HG03558 (cell line): Measurements from ENCODE around the gene PRR16.
"Not testable (repeated sequence)": the region's sequence is repeated elsewhere in the genome, so short reads cannot be mapped to it uniquely, and the experiment has no call there.

ENCODE experiments used
- ATAC-seq: cut with Tn5 transposase; IDR thresholded peaks from one replicate; pipeline ENCODE4 v1.9.1; 2021; ENCODE audit warnings: moderate number of reproducible peaks; ENCODE audit not compliant: unreplicated experiment; ENCODE audit errors: extremely low read depth

PRR16 gene

GRCh38 chr5:120463991-120464626 lies at the start of gene PRR16:
Gene PRR16 (plus strand): TSS chr5:120464300.
- no peak for ATAC-seq

- ATAC-seq: no peak
Measured at GRCh38 chr5:120415985-120416384, 48.1 kb upstream of the PRR16 start.

GRCh38 chr5:120419127-120419526 lies 45.0 kb upstream of the PRR16 start:
- ATAC-seq: no peak

DNA sequence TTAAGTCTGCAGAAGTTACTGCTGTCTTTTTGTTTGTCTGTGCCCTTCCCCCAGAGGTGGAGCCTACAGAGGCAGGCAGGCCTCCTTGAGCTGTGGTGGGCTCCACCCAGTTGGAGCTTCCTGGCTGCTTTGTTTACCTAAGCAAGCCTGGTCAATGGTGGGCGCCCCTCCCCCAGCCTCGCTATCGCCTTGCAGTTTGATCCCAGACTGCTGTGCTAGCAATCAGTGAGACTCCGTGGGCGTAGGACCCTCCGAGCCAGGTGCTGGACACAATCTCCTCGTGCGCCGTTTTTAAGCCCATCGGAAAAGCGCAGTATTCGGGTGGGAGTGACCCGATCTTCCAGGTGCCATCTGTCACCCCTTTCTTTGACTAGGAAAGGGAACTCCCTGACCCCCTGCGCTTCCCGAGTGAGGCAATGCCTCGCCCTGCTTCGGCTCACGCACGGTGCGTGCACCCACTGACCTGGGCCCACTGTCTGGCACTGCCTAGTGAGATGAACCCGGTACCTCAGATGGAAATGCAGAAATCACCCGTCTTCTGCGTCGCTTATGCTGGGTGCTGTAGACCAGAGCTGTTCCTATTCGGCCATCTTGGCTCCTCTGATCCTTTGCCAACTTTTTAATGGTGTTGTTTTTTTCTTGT lies 37.3 kb upstream of the PRR16 start:
- ATAC-seq: not testable (repeated sequence)

DNA sequence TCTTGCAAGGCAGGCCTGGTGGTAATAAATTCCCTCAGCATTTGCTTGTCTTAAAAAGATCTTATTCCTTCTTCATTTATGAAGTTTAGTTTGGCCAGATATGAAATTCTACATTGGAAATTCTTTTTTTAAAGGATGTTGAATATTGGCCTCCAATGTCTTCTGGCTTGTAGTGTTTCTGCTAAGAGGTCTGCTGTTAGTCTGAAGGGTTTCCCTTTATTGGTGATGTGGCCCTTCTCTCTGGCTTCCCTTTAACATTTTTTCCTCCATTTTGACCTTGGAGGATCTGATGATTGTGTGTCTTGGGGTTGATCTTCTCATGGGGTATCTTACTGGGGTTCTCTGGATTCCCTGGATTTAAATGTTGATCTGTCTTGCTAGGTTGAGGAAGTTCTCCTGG lies 33.5 kb upstream of the PRR16 start:
- ATAC-seq: no peak

DNA sequence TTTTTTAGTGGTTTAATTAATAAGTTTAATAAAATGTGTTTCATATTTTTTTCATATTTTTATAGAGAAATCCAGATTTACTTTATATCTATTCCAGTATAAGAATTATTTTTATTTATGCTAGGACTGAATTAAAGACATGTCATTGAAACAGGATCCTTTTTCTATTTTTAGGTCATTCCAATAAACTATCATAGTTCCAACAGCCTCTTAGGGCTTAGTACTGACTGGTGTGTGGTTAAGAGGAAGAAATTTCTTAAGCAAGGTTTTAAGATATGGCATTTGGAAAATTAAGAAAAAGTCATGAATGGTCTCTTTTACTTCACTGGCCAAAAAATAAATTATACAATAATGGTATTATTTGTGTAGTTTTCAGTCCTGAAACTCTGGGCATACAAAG lies 31.2 kb upstream of the PRR16 start:
- no peak for ATAC-seq

DNA sequence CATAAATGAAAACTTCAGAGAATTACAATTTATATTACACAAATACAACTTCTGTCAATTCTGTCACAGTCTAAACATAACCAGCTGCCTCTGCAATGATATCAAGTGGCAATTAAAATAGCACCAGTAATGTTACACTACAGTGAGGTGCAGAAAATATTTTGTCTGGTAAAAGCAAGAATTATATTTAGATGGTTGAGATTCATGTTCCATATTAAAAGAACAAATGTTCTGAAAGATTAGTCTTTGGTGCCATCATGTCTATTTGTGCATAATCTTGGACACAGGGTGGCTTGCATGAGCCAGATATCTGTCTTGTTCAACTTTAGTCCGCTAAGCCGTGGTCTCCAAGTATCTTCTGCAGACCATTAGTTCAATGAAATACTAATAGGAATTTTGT lies 29.0 kb upstream of the PRR16 start:
- ATAC-seq: no peak

DNA sequence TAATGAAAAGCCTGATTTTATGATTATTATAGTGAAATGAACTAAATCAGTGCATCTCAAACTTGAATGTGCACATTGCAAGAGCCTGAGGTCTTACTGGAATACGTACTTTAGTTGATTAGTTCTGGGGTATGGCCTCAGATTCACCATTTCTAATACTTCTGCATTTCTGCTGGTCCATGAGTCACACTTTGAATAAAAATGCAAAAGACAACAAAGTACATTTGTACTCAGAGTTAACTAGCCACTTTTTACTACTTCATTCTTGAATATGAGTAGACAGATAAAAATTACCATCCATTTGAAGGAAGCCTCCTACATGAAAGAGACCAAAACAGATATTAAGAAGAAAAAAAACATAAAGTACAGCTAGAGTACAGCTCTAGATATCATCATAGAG lies 27.1 kb upstream of the PRR16 start:
- ATAC-seq: no peak

GRCh38 chr5:120442694-120443093 lies 21.4 kb upstream of the PRR16 start:
- ATAC-seq: no peak

- no peak for ATAC-seq
Measured at GRCh38 chr5:120443607-120444006, 20.5 kb upstream of the PRR16 start.

DNA sequence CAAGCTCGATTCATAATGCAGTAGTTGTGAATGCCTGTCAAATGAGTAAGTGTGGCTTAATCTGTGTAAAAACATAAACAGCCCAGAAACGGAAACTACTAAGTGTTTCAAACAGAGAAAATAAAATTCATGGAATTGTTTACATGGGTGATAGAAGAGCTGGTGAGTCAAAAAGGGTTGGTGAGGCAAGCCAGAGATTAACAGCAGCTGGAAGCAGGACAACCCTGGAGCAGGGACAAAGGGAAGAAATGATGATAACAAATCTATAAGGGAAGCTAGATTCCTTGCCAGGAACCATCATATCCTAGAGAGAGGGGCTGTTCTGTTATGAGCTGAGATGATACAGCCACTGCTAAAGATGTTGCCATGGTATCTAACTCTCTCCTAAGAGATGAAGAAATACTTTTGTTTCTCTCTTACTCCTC lies 18.0 kb upstream of the PRR16 start:
- no peak for ATAC-seq

GRCh38 chr5:120446901-120447300 lies 17.2 kb upstream of the PRR16 start:
- ATAC-seq: no peak

DNA sequence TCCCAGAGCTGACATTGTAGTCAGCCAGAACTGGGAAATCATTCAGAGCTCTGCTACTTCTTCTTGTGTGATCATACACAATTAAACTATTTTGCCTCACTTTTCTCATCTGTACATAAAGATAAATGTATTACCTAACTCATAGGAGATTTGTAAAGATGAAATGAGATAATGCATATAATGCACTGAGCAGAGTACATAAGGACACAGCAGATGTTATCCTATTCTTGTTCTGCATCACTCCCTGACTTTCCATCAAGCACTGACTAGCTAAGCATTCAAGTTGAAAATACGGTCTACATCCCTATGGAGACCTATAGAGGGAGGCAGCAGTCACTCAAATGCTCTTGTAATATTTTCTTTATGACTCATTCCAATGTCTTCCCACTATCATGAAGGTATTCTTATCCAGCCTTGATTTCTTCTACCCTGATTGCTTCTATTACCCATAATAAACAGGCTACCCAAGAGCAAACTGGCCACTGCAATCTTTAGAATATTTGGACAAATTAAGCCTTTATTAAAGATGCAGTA lies 16.3 kb upstream of the PRR16 start:
- no peak for ATAC-seq

DNA sequence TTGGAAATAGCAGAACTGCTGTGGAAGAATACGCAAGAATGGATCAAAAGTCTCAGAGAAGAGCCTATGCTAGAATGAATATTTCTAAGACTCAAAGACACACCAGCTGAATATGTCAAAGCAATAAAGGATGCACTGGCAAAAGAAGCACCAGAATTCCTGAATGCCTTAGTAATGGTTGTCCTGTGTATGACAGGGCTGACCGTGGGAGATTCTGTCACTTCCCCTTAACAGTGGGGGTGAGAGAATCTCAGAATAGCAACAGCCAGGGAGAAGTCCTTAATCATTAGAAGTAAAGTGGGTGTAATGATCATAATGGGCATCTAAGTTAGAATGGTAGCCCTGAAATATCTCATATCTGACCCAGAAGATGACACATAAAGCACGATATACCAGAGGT lies 14.6 kb upstream of the PRR16 start:
- ATAC-seq: no peak

DNA sequence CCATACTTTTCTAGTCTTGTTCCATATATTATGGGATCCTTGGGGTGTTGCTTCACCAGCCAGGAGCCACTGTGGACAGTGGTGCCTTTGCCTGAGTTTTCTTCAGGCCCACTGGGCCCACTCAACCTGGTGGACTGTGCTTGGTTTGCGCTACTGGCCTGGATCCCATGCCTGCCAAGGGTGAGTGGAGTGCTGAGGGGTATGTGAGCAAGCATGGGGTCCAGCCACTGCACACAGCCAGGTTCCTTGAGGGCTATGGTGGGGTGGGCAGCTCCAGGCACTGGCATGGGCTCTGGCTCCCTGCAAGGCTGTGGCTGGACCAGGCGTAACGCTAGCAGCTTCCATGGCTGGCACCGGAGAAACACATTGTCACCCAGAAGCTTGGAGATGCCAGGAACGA lies 13.2 kb upstream of the PRR16 start:
- no peak for ATAC-seq

GRCh38 chr5:120451445-120451844 lies 12.7 kb upstream of the PRR16 start:
- no peak for ATAC-seq

DNA sequence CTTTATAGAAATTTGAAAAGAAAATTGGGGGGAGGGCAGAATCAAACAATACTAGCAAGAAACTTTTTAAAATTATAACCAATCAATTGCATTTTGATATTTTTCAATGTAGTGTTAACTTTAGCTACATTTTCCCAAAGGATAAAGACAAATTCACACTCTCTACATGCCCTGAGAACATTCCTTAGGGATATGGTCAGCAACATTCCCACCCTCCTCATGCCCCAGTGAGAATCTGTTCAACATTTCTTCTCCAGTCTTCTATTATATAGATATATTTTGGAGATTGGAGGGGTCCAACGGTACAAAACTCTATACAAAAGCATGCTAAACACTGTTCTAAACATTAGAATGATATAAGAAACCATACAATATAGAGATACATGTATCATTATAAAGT lies 11.6 kb upstream of the PRR16 start:
- no peak for ATAC-seq

DNA sequence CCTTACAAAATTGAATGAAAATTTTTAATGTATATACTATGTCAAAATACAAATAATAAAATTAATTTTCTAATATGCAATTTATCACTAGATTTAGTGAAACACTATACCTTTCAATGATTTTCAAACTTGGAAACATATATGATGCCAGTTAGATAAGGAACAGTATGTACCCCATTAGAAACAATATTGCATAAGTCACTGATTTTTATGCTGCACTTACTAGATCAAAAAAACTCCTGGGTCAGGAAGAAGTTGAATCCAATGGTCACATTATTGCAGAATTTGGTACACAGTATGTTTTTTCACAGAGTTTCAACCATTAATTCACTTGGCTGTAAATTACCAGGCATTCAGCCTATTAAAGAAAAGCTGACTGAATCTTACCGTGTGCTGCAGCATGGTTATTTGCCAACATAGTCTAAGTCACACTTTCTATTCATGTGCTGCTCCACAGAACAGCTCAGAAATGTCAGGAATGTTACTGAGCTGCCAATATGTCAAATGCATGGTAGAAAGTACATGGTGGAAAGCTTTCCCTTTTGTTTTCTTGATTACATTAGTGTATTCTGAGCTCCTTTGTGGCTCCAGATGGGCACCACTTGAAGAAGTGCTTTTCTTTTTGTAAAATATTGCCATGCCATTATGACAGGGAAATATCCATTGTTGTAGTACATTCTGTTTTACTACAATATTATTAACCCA lies 9.9 kb upstream of the PRR16 start:
- ATAC-seq: no peak

DNA sequence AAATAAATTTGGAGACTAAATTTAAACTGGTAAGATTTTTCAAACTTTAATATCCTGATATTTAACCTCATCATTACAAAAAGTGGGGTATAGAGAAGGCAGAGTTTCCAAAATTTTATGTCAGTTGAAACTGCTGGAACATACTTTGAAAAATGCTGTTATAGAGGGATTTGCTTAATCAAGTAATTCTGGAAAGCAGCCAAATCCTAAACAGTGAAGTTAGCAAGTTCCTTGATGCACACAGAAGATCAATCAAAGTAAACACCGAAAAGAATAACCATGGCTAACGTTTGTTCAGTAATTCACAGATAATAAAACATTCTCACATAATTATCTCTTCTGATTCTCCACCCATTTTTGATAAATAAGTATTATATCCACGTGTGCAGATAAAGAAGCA lies 8.1 kb upstream of the PRR16 start:
- no peak for ATAC-seq

DNA sequence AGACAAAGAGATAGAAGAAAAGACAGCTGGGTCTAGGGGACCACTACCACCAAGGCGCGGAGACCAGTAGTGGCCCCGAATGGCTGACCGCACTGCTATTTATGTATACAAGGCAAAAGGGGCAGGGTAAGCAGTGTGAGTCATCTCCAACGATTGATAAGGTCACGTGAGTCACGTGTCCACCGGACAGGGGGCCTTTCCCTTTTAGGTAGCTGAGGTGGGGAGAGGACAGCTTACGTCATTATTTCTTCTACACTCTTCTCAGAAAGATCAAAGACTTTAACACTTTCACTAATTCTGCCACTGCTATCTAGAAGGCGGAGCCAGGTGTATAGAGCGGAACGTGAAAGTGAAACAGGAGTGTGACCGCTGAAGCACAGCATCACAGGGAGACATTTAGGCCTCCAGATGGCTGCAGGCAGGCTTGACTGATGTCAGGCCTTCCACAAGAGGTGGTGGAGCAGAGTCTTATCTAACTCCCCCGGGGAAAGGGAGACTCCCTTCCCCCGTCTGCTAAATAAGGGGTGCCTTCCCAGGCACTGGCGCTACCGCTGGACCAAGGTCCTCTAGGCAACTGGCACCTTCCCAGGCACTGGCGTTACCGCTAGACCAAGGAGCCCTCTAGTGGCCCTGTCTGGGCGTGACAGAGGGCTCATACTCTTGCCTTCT lies 6.1 kb upstream of the PRR16 start:
- ATAC-seq: peak; percentile 79

GRCh38 chr5:120458508-120458847 lies 5.6 kb upstream of the PRR16 start:
- not testable (repeated sequence) for ATAC-seq
